H1 (cell line): ENCODE measurements around the gene VSTM4.

Experiments used
- ATF3 ChIP-seq: IDR thresholded peaks from 2 replicates; pipeline ENCODE4 v1.6.1; 2011; ENCODE audit warnings: low read depth, mild to moderate bottlenecking, low read length; ENCODE audit not compliant: insufficient read depth
- BACH1 ChIP-seq: IDR thresholded peaks from 2 replicates; pipeline ENCODE4 v1.6.1; 2012; ENCODE audit warnings: low read length, improper control_type of control experiment
- CBX8 ChIP-seq: fragments of 300-800, 300-1000 bp; sonication (generic); IDR thresholded peaks from 2 replicates; pipeline ENCODE4 v1.7.1; 2016; ENCODE audit warnings: low read depth, low read length, borderline replicate concordance
- POLR2AphosphoS5 ChIP-seq: IDR thresholded peaks from 2 replicates; pipeline ENCODE4 v1.6.1; 2011; ENCODE audit warnings: low read depth, low read length
- TCF12 ChIP-seq: IDR thresholded peaks from 2 replicates; pipeline ENCODE4 v1.6.1; 2011; ENCODE audit warnings: low read depth, mild to moderate bottlenecking, low read length
- TF ChIP-seq, protein P1 (sequence below), 3 experiments: IDR thresholded peaks; 1 replicate in 2 of 3; 2 replicates in 1 of 3; pipeline versions ENCODE4 v1.5.1 to v1.6.1; 2011; ENCODE audit warnings: low read length in 3 of 3, mild to moderate bottlenecking in 3 of 3, inconsistent platforms in 2 of 3, low read depth in 1 of 3, moderate library complexity in 1 of 3; ENCODE audit not compliant: insufficient read depth in 1 of 3; ENCODE audit errors: control extremely low read depth in 1 of 3

DNA sequence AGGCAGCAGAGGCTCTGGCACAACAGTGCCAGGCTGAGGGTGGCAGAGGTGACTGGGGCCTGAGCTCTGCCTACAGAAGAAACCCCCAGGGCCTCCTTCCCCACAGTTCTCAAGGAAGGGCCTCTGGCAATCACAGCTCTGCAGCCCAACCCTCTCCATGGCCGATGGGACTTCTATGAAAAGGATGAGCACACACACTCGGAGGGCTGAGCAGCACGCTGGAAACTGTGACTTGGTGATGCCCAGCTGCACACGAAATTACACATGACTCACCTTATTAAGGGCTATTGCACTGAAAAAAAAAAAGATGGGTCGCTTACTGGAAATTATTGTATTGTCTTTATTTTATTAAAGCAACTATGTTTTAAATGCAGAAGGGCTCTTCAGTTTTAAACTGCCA, 132.7 kb downstream of the VSTM4 start:
- no peak for TF ChIP-seq BACH1
- TF ChIP-seq CBX8, result no peak
- TF ChIP-seq POLR2AphosphoS5, result no peak
- TF ChIP-seq ATF3, result no peak
- TF ChIP-seq, protein P1, sequence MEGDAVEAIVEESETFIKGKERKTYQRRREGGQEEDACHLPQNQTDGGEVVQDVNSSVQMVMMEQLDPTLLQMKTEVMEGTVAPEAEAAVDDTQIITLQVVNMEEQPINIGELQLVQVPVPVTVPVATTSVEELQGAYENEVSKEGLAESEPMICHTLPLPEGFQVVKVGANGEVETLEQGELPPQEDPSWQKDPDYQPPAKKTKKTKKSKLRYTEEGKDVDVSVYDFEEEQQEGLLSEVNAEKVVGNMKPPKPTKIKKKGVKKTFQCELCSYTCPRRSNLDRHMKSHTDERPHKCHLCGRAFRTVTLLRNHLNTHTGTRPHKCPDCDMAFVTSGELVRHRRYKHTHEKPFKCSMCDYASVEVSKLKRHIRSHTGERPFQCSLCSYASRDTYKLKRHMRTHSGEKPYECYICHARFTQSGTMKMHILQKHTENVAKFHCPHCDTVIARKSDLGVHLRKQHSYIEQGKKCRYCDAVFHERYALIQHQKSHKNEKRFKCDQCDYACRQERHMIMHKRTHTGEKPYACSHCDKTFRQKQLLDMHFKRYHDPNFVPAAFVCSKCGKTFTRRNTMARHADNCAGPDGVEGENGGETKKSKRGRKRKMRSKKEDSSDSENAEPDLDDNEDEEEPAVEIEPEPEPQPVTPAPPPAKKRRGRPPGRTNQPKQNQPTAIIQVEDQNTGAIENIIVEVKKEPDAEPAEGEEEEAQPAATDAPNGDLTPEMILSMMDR (IDR thresholded peaks at IDR 0.05; ENCODE audit: control extremely low read depth in 1 of 3, insufficient read depth in 1 of 3, low read depth in 1 of 3, low read length in 3 of 3), result no peak
- no peak for TF ChIP-seq TCF12
